ENCODE measurements around the gene STAG1. TPM values are rescaled to one million over a fixed set of nuclear protein-coding genes. Genes with fewer than 3 reads are reported as not detected.
A peak's percentile ranks its signal among the peaks of the same experiment; 100 is the strongest.

Gene STAG1
- total and polyA plus RNA-seq, 9 of the 15 experiments (the other 6 are each of a cell fraction or from before 2014, with no cell fraction given), result 2.7 to 17.7 (median 8.8) TPM

DNA sequence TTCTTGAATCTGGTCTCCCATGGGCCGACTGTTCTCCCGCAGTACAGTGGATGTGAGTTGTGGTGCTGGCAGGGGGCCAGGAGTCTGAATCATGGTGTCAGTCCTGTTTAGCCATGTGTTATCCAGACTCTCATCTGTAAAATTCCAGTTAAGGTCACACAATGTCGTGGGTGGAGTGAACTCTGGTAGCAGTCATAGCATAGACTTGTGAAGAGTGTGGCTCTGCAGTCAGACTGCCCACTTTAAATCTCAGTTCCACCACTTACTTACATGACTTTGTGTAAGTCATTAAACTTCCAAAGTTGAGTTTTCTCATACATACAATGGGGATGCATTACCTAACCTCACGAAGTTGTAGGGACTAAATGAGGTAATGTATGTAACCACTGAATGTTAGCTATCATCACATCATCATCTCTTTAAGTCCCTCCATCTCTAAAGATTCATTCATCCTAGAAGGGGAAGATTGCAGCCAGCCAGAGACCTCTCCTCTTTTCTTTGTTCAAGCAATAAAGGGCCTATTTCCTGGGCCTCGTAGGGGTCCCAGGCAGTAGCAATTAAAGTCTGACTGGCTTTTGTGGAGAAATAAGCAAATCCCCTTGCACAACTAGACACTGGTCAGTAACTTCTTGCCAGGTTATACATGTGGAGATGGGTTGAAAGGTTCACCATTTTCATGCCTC, 408.2 kb downstream of the STAG1 start (continued):
- TF ChIP-seq, protein P1, sequence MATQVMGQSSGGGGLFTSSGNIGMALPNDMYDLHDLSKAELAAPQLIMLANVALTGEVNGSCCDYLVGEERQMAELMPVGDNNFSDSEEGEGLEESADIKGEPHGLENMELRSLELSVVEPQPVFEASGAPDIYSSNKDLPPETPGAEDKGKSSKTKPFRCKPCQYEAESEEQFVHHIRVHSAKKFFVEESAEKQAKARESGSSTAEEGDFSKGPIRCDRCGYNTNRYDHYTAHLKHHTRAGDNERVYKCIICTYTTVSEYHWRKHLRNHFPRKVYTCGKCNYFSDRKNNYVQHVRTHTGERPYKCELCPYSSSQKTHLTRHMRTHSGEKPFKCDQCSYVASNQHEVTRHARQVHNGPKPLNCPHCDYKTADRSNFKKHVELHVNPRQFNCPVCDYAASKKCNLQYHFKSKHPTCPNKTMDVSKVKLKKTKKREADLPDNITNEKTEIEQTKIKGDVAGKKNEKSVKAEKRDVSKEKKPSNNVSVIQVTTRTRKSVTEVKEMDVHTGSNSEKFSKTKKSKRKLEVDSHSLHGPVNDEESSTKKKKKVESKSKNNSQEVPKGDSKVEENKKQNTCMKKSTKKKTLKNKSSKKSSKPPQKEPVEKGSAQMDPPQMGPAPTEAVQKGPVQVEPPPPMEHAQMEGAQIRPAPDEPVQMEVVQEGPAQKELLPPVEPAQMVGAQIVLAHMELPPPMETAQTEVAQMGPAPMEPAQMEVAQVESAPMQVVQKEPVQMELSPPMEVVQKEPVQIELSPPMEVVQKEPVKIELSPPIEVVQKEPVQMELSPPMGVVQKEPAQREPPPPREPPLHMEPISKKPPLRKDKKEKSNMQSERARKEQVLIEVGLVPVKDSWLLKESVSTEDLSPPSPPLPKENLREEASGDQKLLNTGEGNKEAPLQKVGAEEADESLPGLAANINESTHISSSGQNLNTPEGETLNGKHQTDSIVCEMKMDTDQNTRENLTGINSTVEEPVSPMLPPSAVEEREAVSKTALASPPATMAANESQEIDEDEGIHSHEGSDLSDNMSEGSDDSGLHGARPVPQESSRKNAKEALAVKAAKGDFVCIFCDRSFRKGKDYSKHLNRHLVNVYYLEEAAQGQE (IDR thresholded peaks at IDR 0.05; ENCODE audit: borderline replicate concordance), result no peak
- TF ChIP-seq, protein P1 (CRISPR knock-in tag; IDR thresholded peaks at IDR 0.05; ENCODE audit: low read depth), result no peak
- TF ChIP-seq, protein P2, sequence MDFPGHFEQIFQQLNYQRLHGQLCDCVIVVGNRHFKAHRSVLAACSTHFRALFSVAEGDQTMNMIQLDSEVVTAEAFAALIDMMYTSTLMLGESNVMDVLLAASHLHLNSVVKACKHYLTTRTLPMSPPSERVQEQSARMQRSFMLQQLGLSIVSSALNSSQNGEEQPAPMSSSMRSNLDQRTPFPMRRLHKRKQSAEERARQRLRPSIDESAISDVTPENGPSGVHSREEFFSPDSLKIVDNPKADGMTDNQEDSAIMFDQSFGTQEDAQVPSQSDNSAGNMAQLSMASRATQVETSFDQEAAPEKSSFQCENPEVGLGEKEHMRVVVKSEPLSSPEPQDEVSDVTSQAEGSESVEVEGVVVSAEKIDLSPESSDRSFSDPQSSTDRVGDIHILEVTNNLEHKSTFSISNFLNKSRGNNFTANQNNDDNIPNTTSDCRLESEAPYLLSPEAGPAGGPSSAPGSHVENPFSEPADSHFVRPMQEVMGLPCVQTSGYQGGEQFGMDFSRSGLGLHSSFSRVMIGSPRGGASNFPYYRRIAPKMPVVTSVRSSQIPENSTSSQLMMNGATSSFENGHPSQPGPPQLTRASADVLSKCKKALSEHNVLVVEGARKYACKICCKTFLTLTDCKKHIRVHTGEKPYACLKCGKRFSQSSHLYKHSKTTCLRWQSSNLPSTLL (IDR thresholded peaks at IDR 0.05), result no peak
- peak; percentile 54; the same call in 1 of the 2 replicates for TF ChIP-seq SMARCE1 (IDR thresholded peaks at IDR 0.05)
- no peak for TF ChIP-seq E2F3 (CRISPR knock-in tag; IDR thresholded peaks at IDR 0.05)
- TF ChIP-seq ZNF175 (CRISPR knock-in tag; IDR thresholded peaks at IDR 0.05; ENCODE audit: low read depth), result peak; percentile 47; the same call in 1 of the 2 replicates
- no peak for TF ChIP-seq RNF2 (IDR thresholded peaks at IDR 0.05)
- no peak for TF ChIP-seq ZNF79 (CRISPR knock-in tag; IDR thresholded peaks at IDR 0.05; ENCODE audit: low read depth)
- TF ChIP-seq ZNF143 (CRISPR knock-in tag; IDR thresholded peaks at IDR 0.05), result no peak
- TF ChIP-seq JUND (IDR thresholded peaks at IDR 0.05; ENCODE audit: borderline replicate concordance, low read depth, low read length), result peak; percentile 83
- peak; percentile 84; the same call in 2 of the 3 replicates for TF ChIP-seq JUND (tag; IDR thresholded peaks at IDR 0.05; ENCODE audit: borderline replicate concordance, low read depth, low read length)
- TF ChIP-seq ZNF3 (CRISPR knock-in tag; IDR thresholded peaks at IDR 0.05), result no peak
- TF ChIP-seq MCM7 (IDR thresholded peaks at IDR 0.05), result no peak
- no peak for TF ChIP-seq TBL1XR1 (IDR thresholded peaks at IDR 0.05; ENCODE audit: low read length in 2 of 2)
- TF ChIP-seq MTA1 (IDR thresholded peaks at IDR 0.05; ENCODE audit: borderline replicate concordance), result no peak
- peak in 1 of 2 experiments; percentile 84; a peak in 2 of 4 replicates for TF ChIP-seq RCOR1 (IDR thresholded peaks at IDR 0.05; ENCODE audit: borderline replicate concordance in 1 of 2, low read depth in 2 of 2, low read length in 2 of 2)
- no peak for TF ChIP-seq ZFP36 (IDR thresholded peaks at IDR 0.05; ENCODE audit: low read depth, low read length, partially characterized antibody)
- TF ChIP-seq, protein P3, sequence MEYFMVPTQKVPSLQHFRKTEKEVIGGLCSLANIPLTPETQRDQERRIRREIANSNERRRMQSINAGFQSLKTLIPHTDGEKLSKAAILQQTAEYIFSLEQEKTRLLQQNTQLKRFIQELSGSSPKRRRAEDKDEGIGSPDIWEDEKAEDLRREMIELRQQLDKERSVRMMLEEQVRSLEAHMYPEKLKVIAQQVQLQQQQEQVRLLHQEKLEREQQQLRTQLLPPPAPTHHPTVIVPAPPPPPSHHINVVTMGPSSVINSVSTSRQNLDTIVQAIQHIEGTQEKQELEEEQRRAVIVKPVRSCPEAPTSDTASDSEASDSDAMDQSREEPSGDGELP (CRISPR knock-in tag; IDR thresholded peaks at IDR 0.05; ENCODE audit: borderline replicate concordance), result no peak

Data from K562 (cell line).